GM10266 (cell line): ENCODE results near the gene LEAP2.

Source experiments
- DNase-seq: peaks from one replicate; pipeline ENCODE4 v3.0.0; 2012; ENCODE audit errors: extremely low spot score
- CTCF ChIP-seq: IDR thresholded peaks from 2 replicates; pipeline ENCODE4 v1.5.1; 2012; ENCODE audit warnings: mild to moderate bottlenecking, low read depth; ENCODE audit not compliant: control insufficient read depth, insufficient read depth; ENCODE audit errors: missing control alignments

LEAP2 gene

GRCh38 chr5:132828846-132829494 lies 44.5 kb upstream of the LEAP2 start:
- no peak for DNase-seq
- TF ChIP-seq CTCF = no peak

- peak; percentile 95 for DNase-seq
- TF ChIP-seq CTCF = peak; percentile 91
Measured at GRCh38 chr5:132829742-132830435, 43.6 kb upstream of the LEAP2 start.

GRCh38 chr5:132830436-132831094 lies 42.9 kb upstream of the LEAP2 start, which contains the start of gene SHROOM1:
Gene SHROOM1 (minus strand): TSS chr5:132830647. CDS start chr5:132826140, 4,507 bp downstream.
- DNase-seq = peak; percentile 90
- no peak for TF ChIP-seq CTCF

GRCh38 chr5:132831095-132831860 lies 42.2 kb upstream of the LEAP2 start:
- TF ChIP-seq CTCF = no peak
- DNase-seq = no peak

GRCh38 chr5:132832612-132833011 lies 40.9 kb upstream of the LEAP2 start:
- DNase-seq = no peak

GRCh38 chr5:132834057-132834456 lies 39.4 kb upstream of the LEAP2 start:
- no peak for TF ChIP-seq CTCF
- no peak for DNase-seq

More at GRCh38 chr5:132832612-132833011, 40.9 kb upstream of the LEAP2 start:
- no peak for TF ChIP-seq CTCF

GRCh38 chr5:132836852-132837251 lies 36.6 kb upstream of the LEAP2 start:
- no peak for DNase-seq
- no peak for TF ChIP-seq CTCF
